Muscle layer of duodenum (tissue), 2 donors: Measurements from ENCODE around the gene CHD6.

Experiments
- H3K27ac ChIP-seq: one replicate; pipeline ENCODE4 v1.7.0; 2013; ENCODE audit warnings: mild to moderate bottlenecking, low read length
- H3K27me3 ChIP-seq: one replicate; pipeline ENCODE4 v1.7.0; 2013; ENCODE audit warnings: low read depth, mild to moderate bottlenecking, control low read depth, low read length
- H3K36me3 ChIP-seq, 2 donors: one replicate each; pipeline ENCODE4 v1.7.0; 2013; ENCODE audit warnings: low read length in 2 of 2, control low read depth in 1 of 2, mild to moderate bottlenecking in 1 of 2; ENCODE audit not compliant: insufficient read depth in 2 of 2, control insufficient read depth in 1 of 2
- H3K4me1 ChIP-seq, 2 donors: one replicate each; pipeline ENCODE4 v1.7.0; 2013; ENCODE audit warnings: low read length in 2 of 2, mild to moderate bottlenecking in 2 of 2, control low read depth in 1 of 2, moderate library complexity in 1 of 2; ENCODE audit not compliant: insufficient read depth in 2 of 2, control insufficient read depth in 1 of 2
- H3K4me3 ChIP-seq, 2 donors: one replicate each; pipeline ENCODE4 v1.7.0; 2013; ENCODE audit warnings: low read length in 2 of 2, low read depth in 1 of 2, mild to moderate bottlenecking in 1 of 2
- H3K9me3 ChIP-seq, 2 donors: one replicate each; pipeline ENCODE4 v1.7.0; 2013; ENCODE audit warnings: low read length in 2 of 2, control low read depth in 1 of 2, mild to moderate bottlenecking in 1 of 2; ENCODE audit not compliant: control insufficient read depth in 1 of 2
- donor health status: healthy.

The CHD6 gene

GRCh38 chr20:41601742-41602141 is 16.4 kb downstream of the CHD6 start:
- H3K27ac ChIP-seq: no peak overlapping the region
- H3K4me1 ChIP-seq: no peaks in the 10 kb centered on the region
- H3K27me3 ChIP-seq: no peaks in the 10 kb centered on the region
- no peaks in the 10 kb centered on the region for H3K36me3 ChIP-seq
- H3K4me3 ChIP-seq: no peak overlapping the region
- peaks cover 20% of the 10 kb centered on the region in 2 donors for H3K9me3 ChIP-seq

- Histone ChIP-seq H3K36me3 (no peaks in the 10 kb centered on the region), H3K9me3 (peaks cover 20% of the 10 kb centered on the region in 2 donors), H3K4me3 (no peak overlapping the region), H3K4me1 (no peaks in the 10 kb centered on the region), H3K27ac (no peak overlapping the region), H3K27me3 (no peaks in the 10 kb centered on the region)
Observed at GRCh38 chr20:41600926-41601631, 17.1 kb downstream of the CHD6 start.

- Histone ChIP-seq H3K9me3 (peaks cover 20 to 26% of the 10 kb centered on the region in 2 donors), H3K36me3 (peaks cover 0 to 3% of the 10 kb centered on the region in 2 donors), H3K27me3 (no peaks in the 10 kb centered on the region), H3K4me1 (no peaks in the 10 kb centered on the region), H3K27ac (no peak overlapping the region), H3K4me3 (no peak overlapping the region)
Observed at GRCh38 chr20:41599699-41600104, 18.5 kb downstream of the CHD6 start.

GRCh38 chr20:41598719-41599118 is 19.5 kb downstream of the CHD6 start:
- Histone ChIP-seq H3K36me3 (peaks cover 0 to 3% of the 10 kb centered on the region in 2 donors), H3K27me3 (no peaks in the 10 kb centered on the region), H3K4me3 (no peak overlapping the region), H3K4me1 (no peaks in the 10 kb centered on the region), H3K9me3 (peaks cover 20 to 27% of the 10 kb centered on the region in 2 donors), H3K27ac (no peak overlapping the region)

GRCh38 chr20:41594514-41595322 is 23.5 kb downstream of the CHD6 start:
- no peaks in the 10 kb centered on the region for H3K27me3 ChIP-seq
- peaks cover 5 to 15% of the 10 kb centered on the region in 2 donors for H3K9me3 ChIP-seq

GRCh38 chr20:41592516-41593216 is 25.5 kb downstream of the CHD6 start:
- Histone ChIP-seq H3K27me3 (no peaks in the 10 kb centered on the region), H3K27ac (no peak overlapping the region), H3K36me3 (peaks cover 0 to 3% of the 10 kb centered on the region in 2 donors), H3K4me1 (no peaks in the 10 kb centered on the region), H3K4me3 (no peak overlapping the region), H3K9me3 (peaks cover 0 to 10% of the 10 kb centered on the region in 2 donors)

More at GRCh38 chr20:41594514-41595322, 23.5 kb downstream of the CHD6 start:
- Histone ChIP-seq H3K4me3 (no peak overlapping the region), H3K36me3 (peaks cover 0 to 3% of the 10 kb centered on the region in 2 donors), H3K4me1 (no peaks in the 10 kb centered on the region), H3K27ac (no peak overlapping the region)

GRCh38 chr20:41587956-41588355 is 30.2 kb downstream of the CHD6 start:
- peaks cover 0 to 19% of the 10 kb centered on the region in 2 donors for H3K9me3 ChIP-seq
- H3K4me1 ChIP-seq: no peaks in the 10 kb centered on the region
- no peaks in the 10 kb centered on the region for H3K27me3 ChIP-seq
- H3K36me3 ChIP-seq: peaks cover 0 to 6% of the 10 kb centered on the region in 2 donors
- no peak overlapping the region for H3K27ac ChIP-seq
- no peak overlapping the region for H3K4me3 ChIP-seq

GRCh38 chr20:41587523-41587922 is 30.7 kb downstream of the CHD6 start:
- no peak overlapping the region for H3K27ac ChIP-seq
- H3K27me3 ChIP-seq: no peaks in the 10 kb centered on the region
- H3K4me1 ChIP-seq: no peaks in the 10 kb centered on the region
- no peak overlapping the region for H3K4me3 ChIP-seq
- peaks cover 0 to 19% of the 10 kb centered on the region in 2 donors for H3K9me3 ChIP-seq
- H3K36me3 ChIP-seq: peaks cover 0 to 6% of the 10 kb centered on the region in 2 donors

- Histone ChIP-seq H3K27ac (no peak overlapping the region), H3K4me3 (no peak overlapping the region), H3K36me3 (peaks cover 0 to 6% of the 10 kb centered on the region in 2 donors), H3K27me3 (no peaks in the 10 kb centered on the region), H3K4me1 (no peaks in the 10 kb centered on the region), H3K9me3 (peaks cover 0 to 19% of the 10 kb centered on the region in 2 donors)
Observed at GRCh38 chr20:41586772-41587171, 31.4 kb downstream of the CHD6 start.

GRCh38 chr20:41580350-41580749 is 37.8 kb downstream of the CHD6 start:
- no peaks in the 10 kb centered on the region for H3K27me3 ChIP-seq
- peaks cover 0 to 28% of the 10 kb centered on the region in 2 donors for H3K4me1 ChIP-seq
- no peaks in the 10 kb centered on the region for H3K36me3 ChIP-seq
- no peak overlapping the region for H3K4me3 ChIP-seq
- no peaks in the 10 kb centered on the region for H3K9me3 ChIP-seq
- H3K27ac ChIP-seq: no peak overlapping the region
